HEK293T (cell line): Measurements from ENCODE around the gene WDR11.

Source experiments
- BHLHE40 ChIP-seq: fragments of 450-650 bp; IDR thresholded peaks from 2 replicates; pipeline ENCODE4 v1.6.1; 2016; ENCODE audit warnings: mild to moderate bottlenecking, moderate library complexity, borderline replicate concordance
- CTBP1 ChIP-seq: fragments of 450-650 bp; IDR thresholded peaks from 2 replicates; pipeline ENCODE4 v1.6.1; 2016; ENCODE audit warnings: borderline replicate concordance
- FOXM1 ChIP-seq: fragments of 450-650 bp; IDR thresholded peaks from 2 replicates; pipeline ENCODE4 v1.6.1; 2017; ENCODE audit warnings: mild to moderate bottlenecking, borderline replicate concordance
- HDGF ChIP-seq: fragments of 450-650 bp; IDR thresholded peaks from 2 replicates; pipeline ENCODE4 v1.6.1; 2017; ENCODE audit warnings: antibody characterized with exemption, borderline replicate concordance
- NFRKB ChIP-seq: fragments of 450-650 bp; IDR thresholded peaks from 2 replicates; pipeline ENCODE4 v1.6.1; 2016; ENCODE audit warnings: mild to moderate bottlenecking, moderate library complexity
- SUZ12 ChIP-seq: fragments of 450-650 bp; IDR thresholded peaks from 2 replicates; pipeline ENCODE4 v1.6.1; 2016; ENCODE audit warnings: mild to moderate bottlenecking
- TARDBP ChIP-seq: fragments of 450-650 bp; IDR thresholded peaks from 2 replicates; pipeline ENCODE4 v1.6.1; 2016
- ZNF384 ChIP-seq: fragments of 450-650 bp; IDR thresholded peaks from 2 replicates; pipeline ENCODE4 v1.6.1; 2016

GRCh38 chr10:120945182-120945581, 94.0 kb downstream of the WDR11 start:
- no peak for TF ChIP-seq HDGF
- no peak for TF ChIP-seq CTBP1
- TF ChIP-seq TARDBP: no peak
- no peak for TF ChIP-seq BHLHE40
- TF ChIP-seq NFRKB: no peak
- TF ChIP-seq FOXM1: no peak
- no peak for TF ChIP-seq SUZ12
- no peak for TF ChIP-seq ZNF384
